ENCODE data around the gene RPLP1.
A peak's percentile ranks its signal among the peaks of the same experiment; 100 is the strongest.

The RPLP1 gene

GRCh38 chr15:69468241-69469121 lies 15.9 kb downstream of the RPLP1 start:
- peak in 2 of 4 experiments; percentile 57 to 69 for DNase-seq (ENCODE audit: low read depth in 4 of 4, low spot score in 1 of 4)

DNA sequence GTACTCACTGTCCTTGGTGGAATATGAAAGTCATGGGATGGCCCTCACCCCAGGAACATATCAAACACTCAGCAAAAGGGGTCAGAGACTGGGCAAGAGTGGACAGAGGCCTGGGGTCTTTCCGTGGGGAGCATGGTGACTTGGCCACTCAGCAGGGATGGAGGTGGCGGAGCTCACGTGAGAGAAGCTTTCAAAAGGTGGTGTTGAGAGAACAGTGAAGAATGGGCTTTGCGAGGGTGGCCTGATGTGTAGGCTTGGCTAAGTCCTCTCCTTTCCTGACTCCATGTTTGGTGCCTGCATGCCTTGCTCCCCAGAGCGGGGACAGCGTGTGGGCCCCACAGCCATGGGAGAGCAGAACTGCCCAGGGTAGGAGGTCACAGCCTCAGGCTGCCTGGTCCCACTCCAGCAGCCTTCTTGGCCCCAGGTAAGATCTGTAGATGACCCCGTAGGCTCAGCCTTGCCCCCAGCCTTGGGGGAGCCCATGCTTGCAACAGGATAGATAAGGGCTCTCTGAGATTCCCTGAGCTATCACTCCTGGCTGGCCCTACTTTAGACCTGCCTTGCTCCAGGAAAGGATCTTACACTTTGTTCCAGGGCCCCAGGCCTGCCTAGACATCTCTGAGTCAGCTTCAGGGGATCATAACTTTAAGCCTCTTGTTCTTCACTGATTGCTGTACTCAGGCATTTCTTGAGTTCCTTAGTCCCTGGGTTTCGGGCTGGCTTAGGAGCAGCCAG lies 17.0 kb downstream of the RPLP1 start:
- DNase-seq (ENCODE audit: low read depth in 4 of 4, low spot score in 1 of 4), result no peak

- no peak for DNase-seq (ENCODE audit: low read depth in 4 of 4, low spot score in 1 of 4)
Measured at GRCh38 chr15:69472046-69472445, 19.4 kb downstream of the RPLP1 start.

GRCh38 chr15:69472562-69472961 lies 19.9 kb downstream of the RPLP1 start:
- DNase-seq (ENCODE audit: low read depth in 4 of 4, low spot score in 1 of 4), result no peak

- no peak for DNase-seq (ENCODE audit: low read depth in 4 of 4, low spot score in 1 of 4)
Measured at GRCh38 chr15:69474291-69474690, 21.7 kb downstream of the RPLP1 start.

GRCh38 chr15:69474846-69475455 lies 22.3 kb downstream of the RPLP1 start:
- DNase-seq (ENCODE audit: low read depth in 4 of 4, low spot score in 1 of 4), result no peak

DNA sequence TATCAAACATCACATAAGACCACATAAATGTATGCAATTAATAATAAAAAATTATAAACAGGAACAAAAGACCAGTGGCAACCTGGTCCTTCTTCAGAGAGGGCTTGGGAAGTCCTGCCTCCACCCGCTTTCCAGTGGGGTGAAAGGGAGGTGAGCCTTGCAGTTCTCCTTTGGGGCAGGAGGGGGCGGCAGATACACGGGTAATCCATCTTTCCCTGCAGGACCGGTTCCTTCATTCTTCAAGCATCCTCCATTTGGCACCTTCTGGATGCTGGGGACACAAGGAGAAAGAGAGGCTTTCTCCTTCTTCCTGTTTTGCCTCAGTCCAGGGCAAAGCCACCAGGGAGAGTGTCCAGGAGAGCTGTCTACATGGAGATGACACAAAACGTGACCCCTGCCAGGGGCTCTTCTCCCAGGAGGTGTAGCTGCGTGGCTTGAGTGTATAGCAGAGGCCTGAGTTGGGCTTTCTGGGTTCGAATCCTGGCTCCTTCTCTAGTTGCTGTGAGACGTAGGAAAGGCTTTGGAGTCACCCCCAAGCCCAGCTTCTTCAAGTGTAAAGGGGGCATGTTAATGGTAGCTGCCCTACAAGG lies 23.2 kb downstream of the RPLP1 start:
- DNase-seq (ENCODE audit: low read depth in 4 of 4, low spot score in 1 of 4), result peak in 3 of 4 experiments; percentile 60 to 63 (median 62)

DNA sequence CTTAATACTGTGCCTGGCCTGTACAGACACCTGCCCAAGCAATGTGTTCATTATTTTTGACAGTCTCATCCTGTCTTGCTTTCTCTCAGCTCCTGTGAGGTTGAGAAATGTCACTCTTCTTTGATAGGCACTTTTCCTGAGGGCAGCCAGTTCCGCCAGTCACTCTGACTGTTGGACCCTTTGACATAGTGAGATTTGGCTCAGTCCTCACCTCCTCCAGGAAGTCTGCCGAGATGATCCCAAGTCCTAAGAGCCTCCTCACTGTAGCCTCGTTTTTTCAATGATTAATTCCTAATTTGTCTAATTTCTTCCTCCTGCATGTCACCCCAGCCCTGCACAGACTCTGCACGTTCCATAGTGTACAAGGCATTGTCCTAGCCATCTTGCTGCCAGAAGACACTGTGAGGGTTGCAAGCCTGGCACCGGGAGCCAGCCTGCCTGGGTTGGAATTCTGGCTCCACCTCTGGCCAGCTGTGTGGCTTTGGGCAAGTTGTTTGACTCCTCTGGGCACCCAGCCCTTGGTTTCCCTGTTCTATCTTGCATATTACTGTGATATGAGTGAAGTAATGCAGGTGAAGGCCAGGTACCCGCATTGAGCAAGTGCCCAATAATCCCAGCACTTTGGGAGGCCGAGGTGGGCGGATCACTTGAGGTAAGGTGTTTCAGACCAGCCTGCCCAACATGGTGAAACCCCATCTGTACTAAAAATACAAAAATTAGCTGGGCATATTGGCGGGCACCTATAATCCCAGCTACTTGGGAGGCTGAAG lies 24.3 kb downstream of the RPLP1 start:
- no peak for DNase-seq (ENCODE audit: low read depth in 4 of 4, low spot score in 1 of 4)

- peak in 2 of 4 experiments; percentile 35 to 51 for DNase-seq (ENCODE audit: low read depth in 4 of 4, low spot score in 1 of 4)
Measured at GRCh38 chr15:69478259-69478781, 25.7 kb downstream of the RPLP1 start.

GRCh38 chr15:69479081-69479480 lies 26.5 kb downstream of the RPLP1 start:
- no peak for DNase-seq (ENCODE audit: low read depth in 4 of 4, low spot score in 1 of 4)

GRCh38 chr15:69479971-69480370 lies 27.4 kb downstream of the RPLP1 start:
- DNase-seq (ENCODE audit: low read depth in 4 of 4, low spot score in 1 of 4), result no peak

DNA sequence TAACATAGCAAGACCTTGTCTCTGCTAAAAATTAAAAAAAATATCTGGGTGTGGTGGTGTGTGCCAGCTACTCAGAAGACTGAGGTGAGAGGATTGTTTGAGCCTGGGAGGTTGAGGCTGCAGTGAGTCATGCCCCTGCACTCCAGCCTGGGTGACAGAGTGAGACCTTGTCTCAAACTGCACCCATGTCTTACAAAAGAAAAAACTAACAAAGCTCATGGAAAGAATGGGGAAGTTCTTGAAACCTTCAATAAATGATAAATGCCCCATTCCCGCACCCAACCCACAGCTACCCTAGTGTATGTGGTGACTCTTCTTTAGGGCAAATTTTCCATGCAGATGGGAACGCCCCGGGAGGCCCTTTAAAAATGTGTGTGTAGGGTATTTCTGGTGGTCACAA lies 28.3 kb downstream of the RPLP1 start:
- no peak for DNase-seq (ENCODE audit: low read depth in 4 of 4, low spot score in 1 of 4)

- DNase-seq (ENCODE audit: low read depth in 4 of 4, low spot score in 1 of 4), result no peak
Measured at GRCh38 chr15:69482686-69483256, 30.2 kb downstream of the RPLP1 start.

DNA sequence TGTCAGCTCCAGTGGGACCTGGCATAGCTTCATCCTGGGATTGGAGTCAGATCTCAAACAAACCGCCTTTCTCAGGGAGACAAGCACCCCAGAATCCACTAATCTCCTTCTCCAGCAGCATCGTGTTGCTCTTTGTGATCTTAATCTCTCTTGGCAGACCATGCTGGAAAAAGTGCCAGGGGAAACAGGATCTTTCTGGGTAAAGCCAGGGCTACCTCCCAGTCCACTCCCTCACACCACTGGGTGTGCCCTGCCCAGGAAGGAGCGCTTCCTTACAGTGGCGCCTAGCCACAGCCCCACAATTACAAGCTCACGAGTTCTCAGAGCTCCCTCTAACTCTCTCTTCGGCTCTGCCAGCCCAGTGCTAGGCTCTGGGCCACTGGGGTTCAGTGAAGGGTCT lies 32.2 kb downstream of the RPLP1 start:
- no peak for DNase-seq (ENCODE audit: low read depth in 4 of 4, low spot score in 1 of 4)

DNA sequence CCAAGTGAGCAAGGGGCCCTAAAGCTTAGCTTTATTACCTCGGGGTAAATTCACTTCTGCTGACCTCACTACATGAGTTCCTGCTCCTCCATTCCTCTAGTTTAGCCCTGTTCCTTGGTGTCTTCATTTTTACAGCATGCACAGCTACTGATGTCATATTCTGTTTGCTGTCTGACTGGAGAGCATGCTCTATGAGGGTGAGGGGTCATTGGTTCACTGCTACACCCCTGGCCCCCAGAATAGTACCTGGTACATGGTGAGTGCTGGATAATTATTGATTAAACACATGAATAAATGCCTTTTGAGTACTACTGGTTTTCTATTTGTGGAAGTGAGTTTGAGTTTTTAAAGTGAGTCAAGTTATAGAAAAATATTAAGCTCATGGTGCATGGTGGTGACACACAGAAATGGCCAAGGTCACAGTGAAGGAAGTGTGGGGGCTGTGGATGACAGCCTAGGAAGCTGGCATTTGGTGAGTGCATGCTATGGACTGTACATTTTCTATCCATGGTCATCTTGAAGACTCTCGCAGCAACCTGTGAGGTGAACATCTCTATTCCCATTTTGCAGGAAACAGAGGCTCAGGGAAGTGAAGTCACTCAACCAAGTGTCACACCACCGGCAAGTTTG lies 34.0 kb downstream of the RPLP1 start:
- no peak for DNase-seq (ENCODE audit: low read depth in 4 of 4, low spot score in 1 of 4)

DNA sequence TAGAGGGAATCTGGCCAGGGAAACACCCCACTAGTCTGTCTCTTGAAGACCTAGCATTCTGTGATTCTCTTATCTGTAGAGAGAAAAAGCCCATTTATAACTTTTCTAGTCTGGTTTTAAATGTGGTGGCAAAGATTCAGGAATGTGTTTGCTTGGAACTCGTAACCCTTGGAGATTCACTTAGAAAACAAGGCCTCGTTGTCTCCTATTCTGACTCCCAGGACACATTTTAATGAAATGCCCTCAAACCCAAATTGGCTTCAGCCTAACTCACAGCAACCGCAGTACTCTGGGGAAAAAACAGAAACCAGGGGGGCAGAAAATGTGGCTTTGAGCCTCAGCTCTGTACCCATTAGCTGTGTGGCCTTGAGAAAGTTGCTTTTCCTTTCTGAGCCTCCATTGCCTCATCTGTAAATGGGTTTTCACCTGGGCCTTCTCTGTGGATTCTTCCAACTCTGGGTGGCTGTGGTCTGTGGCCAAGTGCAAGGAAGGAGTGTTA lies 36.5 kb downstream of the RPLP1 start:
- no peak for DNase-seq (ENCODE audit: low read depth in 4 of 4, low spot score in 1 of 4)

DNA sequence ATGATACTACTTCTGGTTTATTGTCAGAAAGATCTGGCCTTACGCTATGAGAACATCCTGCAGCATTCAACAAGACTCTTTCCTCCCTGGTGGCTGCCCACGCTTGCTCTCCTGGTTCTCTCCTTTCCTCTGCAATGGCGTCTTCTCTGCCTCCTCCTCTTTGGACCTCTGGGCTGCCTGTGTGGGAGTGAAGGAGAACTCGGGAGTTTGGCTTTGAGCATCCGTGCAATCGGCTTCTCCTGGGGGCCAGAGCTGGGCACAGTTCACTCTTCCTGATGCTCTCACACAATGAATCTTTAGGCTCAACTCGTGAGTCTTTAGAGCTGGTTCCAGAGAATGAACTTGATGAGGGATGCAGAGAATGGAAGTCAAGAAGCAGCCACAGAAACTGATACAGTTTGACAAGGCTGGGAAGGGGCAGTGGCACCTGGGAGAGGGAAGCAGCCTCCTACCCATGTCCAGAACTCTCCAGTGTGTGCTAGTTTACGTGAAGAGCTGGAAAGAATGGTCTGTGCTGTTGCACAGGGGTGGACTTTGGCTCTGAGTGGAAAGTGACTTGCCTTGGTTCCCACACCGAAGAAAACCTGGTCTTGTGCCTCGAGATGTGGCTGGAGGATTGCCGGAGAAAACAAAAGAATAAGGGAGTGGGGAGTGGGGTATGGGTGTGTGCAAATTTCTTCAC lies 37.9 kb downstream of the RPLP1 start:
- DNase-seq (ENCODE audit: low read depth in 4 of 4, low spot score in 1 of 4), result no peak

- DNase-seq (ENCODE audit: low read depth in 4 of 4, low spot score in 1 of 4), result no peak
Measured at GRCh38 chr15:69491038-69491505, 38.5 kb downstream of the RPLP1 start.

DNA sequence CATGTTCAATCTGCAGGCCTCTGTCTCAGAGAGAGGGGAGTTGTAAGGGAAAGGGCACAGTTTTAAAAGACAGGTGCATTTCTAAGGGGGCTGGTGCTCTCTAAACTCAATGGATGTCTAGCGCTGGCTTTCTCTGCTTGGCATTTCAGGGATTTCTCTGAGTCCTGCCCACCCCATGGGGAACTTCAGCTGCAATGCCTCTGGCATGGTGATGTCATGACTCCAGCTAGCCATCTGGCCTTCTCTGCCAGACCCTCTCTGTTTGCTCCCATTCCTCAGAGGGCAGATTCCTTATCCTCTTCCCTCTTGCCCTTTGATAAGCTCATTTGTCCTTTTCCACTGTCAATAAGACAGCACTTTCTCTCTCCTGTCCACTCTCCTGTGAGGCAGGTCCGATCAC lies 40.8 kb downstream of the RPLP1 start:
- no peak for DNase-seq (ENCODE audit: low read depth in 4 of 4, low spot score in 1 of 4)

Measured in stimulated activated CD4-positive, alpha-beta T cell treated with anti-CD3 and anti-CD28 coated beads, Interleukin-1b, Interleukin-23, amount 100 ng/mL, for 24 hours (primary cell).